ENCODE results near the gene CTNNBL1.

CTNNBL1 gene

GRCh38 chr20:37876863-37877262 lies 183.0 kb downstream of the CTNNBL1 start:
- DNase-seq (ENCODE audit: low read depth), result no peak
- H3K4me3 ChIP-seq (ENCODE audit: low read depth, low read length), result no peak overlapping the region
- no peak for TF ChIP-seq CTCF (conservative IDR thresholded peaks at IDR 0.05; ENCODE audit: low read depth, low read length)

GRCh38 chr20:37877832-37878772 lies 184.3 kb downstream of the CTNNBL1 start:
- TF ChIP-seq CTCF (conservative IDR thresholded peaks at IDR 0.05; ENCODE audit: low read depth, low read length), result no peak
- H3K4me3 ChIP-seq (ENCODE audit: low read depth, low read length), result no peak overlapping the region
- DNase-seq (ENCODE audit: low read depth), result no peak

GRCh38 chr20:37878835-37879599 lies 185.2 kb downstream of the CTNNBL1 start:
- no peak for DNase-seq (ENCODE audit: low read depth)
- TF ChIP-seq CTCF (conservative IDR thresholded peaks at IDR 0.05; ENCODE audit: low read depth, low read length), result no peak
- no peak overlapping the region for H3K4me3 ChIP-seq (ENCODE audit: low read depth, low read length)

- H3K4me3 ChIP-seq (ENCODE audit: low read depth, low read length), result no peak overlapping the region
- DNase-seq (ENCODE audit: low read depth), result no peak
- no peak for TF ChIP-seq CTCF (conservative IDR thresholded peaks at IDR 0.05; ENCODE audit: low read depth, low read length)
These were observed 186.0 kb downstream of the CTNNBL1 start for GRCh38 chr20:37879843-37880242.

- TF ChIP-seq CTCF (conservative IDR thresholded peaks at IDR 0.05; ENCODE audit: low read depth, low read length), result no peak
- no peak for DNase-seq (ENCODE audit: low read depth)
- no peak overlapping the region for H3K4me3 ChIP-seq (ENCODE audit: low read depth, low read length)
These were observed 187.1 kb downstream of the CTNNBL1 start for GRCh38 chr20:37880726-37881591.

GRCh38 chr20:37881601-37882343 lies 187.9 kb downstream of the CTNNBL1 start:
- no peak for TF ChIP-seq CTCF (conservative IDR thresholded peaks at IDR 0.05; ENCODE audit: low read depth, low read length)
- DNase-seq (ENCODE audit: low read depth), result no peak
- no peak overlapping the region for H3K4me3 ChIP-seq (ENCODE audit: low read depth, low read length)

All from choroid plexus epithelial cell (primary cell).